VCaP (cell line): ENCODE measurements around the gene MAPK8IP2.

Experiments used
- H3K27ac ChIP-seq: fragments of 450-650 bp; 2 replicates; pipeline ENCODE4 v1.5.1; 2017
- CTCF ChIP-seq: fragments of 450-650 bp; conservative IDR thresholded peaks from 2 replicates; pipeline ENCODE4 v1.5.1; 2017; ENCODE audit warnings: mild to moderate bottlenecking, moderate library complexity

MAPK8IP2 gene

GRCh38 chr22:50621356-50621880, 20.8 kb downstream of the MAPK8IP2 start:
- no peak for TF ChIP-seq CTCF
- peak overlapping the region; percentile 47 for H3K27ac ChIP-seq

GRCh38 chr22:50621948-50622722, 21.5 kb downstream of the MAPK8IP2 start:
- peak overlapping the region; percentile 47 for H3K27ac ChIP-seq
- TF ChIP-seq CTCF: peak; percentile 16; the same call in 1 of the 2 replicates

DNA sequence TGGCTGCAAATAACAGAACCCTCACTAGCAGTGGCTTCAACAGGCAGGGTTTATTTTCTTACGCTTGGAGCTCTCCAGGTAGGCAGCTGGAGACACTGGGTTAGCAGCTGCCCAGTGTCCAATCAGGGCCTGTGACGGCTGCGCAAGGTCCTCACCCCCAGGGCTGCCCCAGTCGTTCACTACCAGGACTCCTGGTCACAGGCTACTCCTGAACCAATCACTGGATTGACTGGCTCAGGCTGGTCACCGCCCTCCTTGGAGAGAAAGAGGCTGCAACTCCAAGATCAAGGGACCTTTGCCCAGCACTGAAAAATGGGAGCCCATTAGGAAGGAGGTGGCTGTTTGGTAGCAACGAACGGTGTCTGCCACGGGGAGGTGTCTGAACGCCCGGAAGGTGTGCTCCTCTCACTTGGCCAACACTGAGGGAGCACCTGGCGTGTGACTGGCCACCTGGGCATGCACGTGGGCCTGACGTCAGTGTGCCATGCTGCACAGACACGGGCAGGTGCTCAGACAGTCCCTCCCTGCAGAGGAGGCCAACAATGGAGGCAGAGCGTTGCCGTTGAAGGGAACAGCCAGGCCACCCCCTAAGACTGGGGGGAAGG, 22.2 kb downstream of the MAPK8IP2 start:
- peak overlapping the region; percentile 47 for H3K27ac ChIP-seq
- no peak for TF ChIP-seq CTCF

- TF ChIP-seq CTCF: no peak
- no peak overlapping the region for H3K27ac ChIP-seq
Measured at GRCh38 chr22:50624347-50625130, 23.9 kb downstream of the MAPK8IP2 start.

DNA sequence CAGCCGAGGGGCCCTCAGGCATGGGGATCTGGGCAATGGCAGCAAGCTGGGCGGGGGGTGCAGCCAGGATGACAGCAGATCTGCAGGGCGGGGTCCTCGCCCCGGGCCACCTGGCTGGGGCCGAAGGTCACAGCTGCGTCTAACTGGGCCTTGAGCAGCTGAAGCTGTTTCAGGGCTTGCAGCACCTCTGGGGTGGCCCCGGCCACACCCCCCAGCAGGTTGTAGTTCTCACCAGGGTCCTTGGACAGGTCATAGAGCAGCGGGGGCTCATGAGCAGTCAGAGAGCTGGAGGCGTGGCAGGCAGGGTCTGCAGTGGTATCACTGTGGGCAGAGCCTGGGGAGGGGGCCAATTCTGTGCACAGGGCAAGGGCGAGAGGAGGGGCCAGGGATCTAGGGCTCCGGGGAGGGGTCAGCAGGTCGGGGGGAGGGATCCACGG, 24.6 kb downstream of the MAPK8IP2 start:
- no peak for TF ChIP-seq CTCF
- H3K27ac ChIP-seq: no peak overlapping the region

- H3K27ac ChIP-seq: no peak overlapping the region
- TF ChIP-seq CTCF: no peak
Measured at GRCh38 chr22:50625568-50626313, 25.1 kb downstream of the MAPK8IP2 start.
